Stimulated activated memory B cell treated with anti-CD40 and anti-IgM and Interleukin-4, amounts not matched to agents 10 μg/mL and 1 μg/mL and 100 μg/mL, for 72 hours (primary cell): ENCODE results near the gene FAM210B.
"Not testable (repeated sequence)": the region's sequence is repeated elsewhere in the genome, so short reads cannot be mapped to it uniquely, and the experiment has no call there.

ENCODE experiments used
- ATAC-seq: fragments of 150-1000 bp; cut with Tn5 transposase; 2 replicates; pipeline ENCODE4 v1.10.0; 2021
- H3K27ac Mint-ChIP-seq: one replicate; pipeline ENCODE4 v1.8.0; 2022; ENCODE audit warnings: mild to moderate bottlenecking, mixed read lengths
- H3K27me3 Mint-ChIP-seq: one replicate; pipeline ENCODE4 v1.8.0; 2022; ENCODE audit warnings: mixed read lengths
- H3K36me3 Mint-ChIP-seq: one replicate; pipeline ENCODE4 v1.8.0; 2022; ENCODE audit warnings: mixed read lengths
- H3K4me1 Mint-ChIP-seq: one replicate; pipeline ENCODE4 v1.8.0; 2022; ENCODE audit warnings: mixed read lengths
- H3K4me3 Mint-ChIP-seq: one replicate; pipeline ENCODE4 v1.8.0; 2022; ENCODE audit warnings: mild to moderate bottlenecking, moderate library complexity, mixed read lengths
- H3K9me3 Mint-ChIP-seq: one replicate; pipeline ENCODE4 v1.8.0; 2022; ENCODE audit warnings: mixed read lengths

Gene FAM210B, protein sequence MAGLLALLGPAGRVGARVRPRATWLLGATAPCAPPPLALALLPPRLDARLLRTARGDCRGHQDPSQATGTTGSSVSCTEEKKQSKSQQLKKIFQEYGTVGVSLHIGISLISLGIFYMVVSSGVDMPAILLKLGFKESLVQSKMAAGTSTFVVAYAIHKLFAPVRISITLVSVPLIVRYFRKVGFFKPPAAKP

DNA sequence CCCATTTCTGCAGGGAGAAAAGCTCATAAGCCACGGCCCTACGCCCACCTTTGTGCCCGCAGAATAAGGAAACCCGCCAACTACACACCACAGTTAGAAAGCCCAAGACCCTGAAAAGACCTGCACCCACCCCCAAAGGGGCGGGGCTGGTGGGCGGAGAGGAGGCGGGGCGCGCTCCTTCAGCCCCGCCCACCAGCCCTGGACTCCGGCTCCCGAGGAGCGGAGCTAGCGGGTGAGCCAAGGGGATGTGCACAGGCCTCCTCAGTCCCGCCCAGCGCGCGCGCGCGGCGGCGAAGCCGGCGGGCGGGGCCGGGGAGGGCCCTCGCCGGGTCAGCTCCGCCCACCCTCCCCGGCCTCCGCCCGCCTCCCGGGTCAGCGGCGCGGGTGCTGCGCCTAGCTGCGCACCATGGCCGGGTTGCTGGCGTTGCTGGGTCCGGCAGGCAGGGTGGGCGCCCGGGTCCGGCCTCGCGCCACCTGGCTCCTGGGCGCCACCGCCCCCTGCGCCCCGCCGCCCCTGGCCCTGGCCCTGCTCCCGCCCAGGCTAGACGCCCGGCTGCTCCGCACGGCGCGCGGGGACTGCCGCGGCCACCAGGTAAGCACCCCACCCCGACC lies at the start of gene FAM210B:
Gene FAM210B (plus strand): TSS at position 375 of the 612 bp plus-strand sequence. CDS start 32 bp downstream, at position 407.
- peaks cover 14% of the 10 kb centered on the region for H3K4me1 Mint-ChIP-seq
- H3K9me3 Mint-ChIP-seq, result no peaks in the 10 kb centered on the region
- peak; percentile 97 for ATAC-seq
- H3K4me3 Mint-ChIP-seq, result peak within 1 kb of the TSS; percentile 80
- H3K27me3 Mint-ChIP-seq, result no peaks in the 10 kb centered on the region
- no peaks in the 10 kb centered on the region for H3K36me3 Mint-ChIP-seq
- H3K27ac Mint-ChIP-seq, result peak within 1 kb of the TSS; percentile 7

DNA sequence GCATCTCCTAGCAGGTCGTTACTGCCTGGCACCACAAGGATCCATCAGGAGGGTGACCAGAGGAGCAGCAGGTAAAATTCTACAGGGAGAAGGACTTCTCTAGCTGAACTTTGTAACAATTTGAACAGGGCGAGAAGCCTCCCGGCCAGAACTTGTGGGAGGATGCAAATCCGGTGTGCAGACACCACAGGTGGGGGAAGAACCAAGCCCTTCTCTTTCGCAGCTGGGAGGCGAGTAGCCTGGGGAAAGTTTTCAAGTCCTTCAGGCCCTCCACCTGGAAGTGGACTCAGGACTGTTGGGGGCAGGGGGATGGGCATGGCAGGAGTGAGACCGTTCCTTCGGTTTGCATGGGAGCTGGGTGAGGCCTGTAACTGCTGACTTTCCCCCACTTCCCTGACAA lies 42.7 kb upstream of the FAM210B start:
- Mint-ChIP-seq H3K4me3 (no peak overlapping the region), H3K4me1 (peaks cover 6% of the 10 kb centered on the region), H3K27me3 (peaks cover 42% of the 10 kb centered on the region), H3K27ac (no peak overlapping the region), H3K36me3 (no peaks in the 10 kb centered on the region), H3K9me3 (peaks cover 6% of the 10 kb centered on the region)
- no peak for ATAC-seq

DNA sequence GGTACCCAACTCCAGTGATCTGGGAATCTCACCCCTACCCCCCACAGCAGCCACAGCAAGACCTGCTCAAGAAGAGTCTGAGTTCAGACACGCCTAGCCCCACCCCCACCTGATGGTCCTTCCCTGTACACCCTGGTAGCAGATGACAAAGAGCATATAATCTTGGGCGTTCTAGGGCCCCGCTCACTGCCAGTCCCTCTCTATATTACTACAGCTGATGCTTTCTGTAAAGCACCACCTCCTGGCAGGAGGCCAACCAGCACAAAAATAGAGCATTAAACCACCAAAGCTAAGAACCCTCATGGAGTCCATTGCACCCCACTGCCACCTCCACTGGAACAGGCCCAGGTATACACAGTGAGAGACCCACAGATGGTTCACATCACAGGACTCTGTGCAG lies 42.3 kb upstream of the FAM210B start:
- H3K27ac Mint-ChIP-seq, result no peak overlapping the region
- peaks cover 38% of the 10 kb centered on the region for H3K27me3 Mint-ChIP-seq
- H3K4me1 Mint-ChIP-seq, result peaks cover 6% of the 10 kb centered on the region
- ATAC-seq, result no peak
- H3K36me3 Mint-ChIP-seq, result no peaks in the 10 kb centered on the region
- H3K9me3 Mint-ChIP-seq, result peaks cover 6% of the 10 kb centered on the region
- H3K4me3 Mint-ChIP-seq, result no peak overlapping the region

DNA sequence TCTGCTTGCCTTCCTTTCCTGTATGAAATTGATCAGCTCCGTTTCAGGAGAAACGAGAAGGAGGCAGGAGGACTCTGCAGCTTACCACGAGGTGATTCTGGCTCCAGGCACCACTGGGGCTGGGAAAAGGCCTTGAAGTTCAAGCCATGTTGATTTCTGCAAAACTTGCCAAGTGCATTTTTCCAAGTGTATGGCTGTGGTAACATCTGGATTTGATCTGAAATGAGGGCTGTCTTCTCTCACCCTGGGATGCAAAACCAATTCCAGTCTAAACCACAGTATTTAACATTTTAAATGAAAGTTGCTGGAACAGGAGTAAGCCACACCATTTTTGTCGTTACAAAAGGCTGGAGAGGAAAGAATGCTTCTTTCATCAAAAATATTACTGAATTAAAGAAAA lies 36.1 kb upstream of the FAM210B start:
- no peak overlapping the region for H3K4me3 Mint-ChIP-seq
- ATAC-seq, result no peak
- H3K36me3 Mint-ChIP-seq, result no peaks in the 10 kb centered on the region
- H3K27ac Mint-ChIP-seq, result no peak overlapping the region
- peaks cover 6% of the 10 kb centered on the region for H3K4me1 Mint-ChIP-seq
- H3K27me3 Mint-ChIP-seq, result peaks cover 42% of the 10 kb centered on the region
- H3K9me3 Mint-ChIP-seq, result peaks cover 3% of the 10 kb centered on the region

GRCh38 chr20:56323206-56323605 lies 35.6 kb upstream of the FAM210B start:
- Mint-ChIP-seq H3K9me3 (peaks cover 5% of the 10 kb centered on the region), H3K4me3 (no peak overlapping the region), H3K36me3 (no peaks in the 10 kb centered on the region), H3K27me3 (peaks cover 37% of the 10 kb centered on the region), H3K27ac (no peak overlapping the region), H3K4me1 (peaks cover 6% of the 10 kb centered on the region)
- no peak for ATAC-seq

DNA sequence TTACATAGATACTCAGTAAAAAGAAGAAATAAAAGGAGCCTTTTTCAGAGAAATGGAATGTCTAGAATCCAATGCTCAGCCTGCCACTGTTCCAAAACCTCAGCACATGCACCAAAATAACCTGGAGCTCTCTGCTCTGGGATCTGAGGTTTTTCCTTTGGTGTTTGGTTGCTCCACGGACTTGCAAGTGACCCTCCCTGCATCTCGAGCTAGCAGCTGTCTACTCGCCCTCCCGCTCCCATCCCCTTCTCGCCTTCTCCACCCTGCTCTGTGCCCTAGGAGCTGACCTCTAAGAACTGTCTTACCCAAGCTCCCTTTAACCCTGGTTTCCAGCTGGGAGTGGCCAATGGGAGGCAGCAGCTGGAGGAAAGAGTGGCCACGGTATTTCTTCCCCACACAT lies 35.1 kb upstream of the FAM210B start:
- Mint-ChIP-seq H3K27ac (no peak overlapping the region), H3K9me3 (peaks cover 5% of the 10 kb centered on the region), H3K27me3 (peaks cover 32% of the 10 kb centered on the region), H3K4me3 (no peak overlapping the region), H3K4me1 (peaks cover 6% of the 10 kb centered on the region), H3K36me3 (no peaks in the 10 kb centered on the region)
- ATAC-seq, result no peak

DNA sequence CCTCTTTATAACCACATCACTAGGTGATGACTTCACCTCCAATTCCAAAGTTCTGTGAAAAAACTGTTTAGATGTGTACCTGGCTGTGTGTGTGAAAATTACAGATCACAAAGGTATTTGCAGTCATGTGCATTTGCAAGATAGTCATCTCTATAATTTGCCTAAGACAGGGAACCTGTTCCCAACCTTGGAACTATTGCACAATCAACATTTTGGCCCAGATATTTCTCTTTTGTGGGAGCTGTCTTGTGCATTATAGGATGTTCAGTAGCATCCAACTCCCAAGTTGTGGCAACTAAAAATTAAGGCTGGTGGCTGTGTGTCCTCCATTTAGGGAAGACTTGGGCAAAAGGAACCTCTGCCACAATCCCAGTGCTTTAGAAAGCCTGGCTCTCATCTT lies 34.0 kb upstream of the FAM210B start:
- peaks cover 21% of the 10 kb centered on the region for H3K27me3 Mint-ChIP-seq
- peaks cover 2% of the 10 kb centered on the region for H3K9me3 Mint-ChIP-seq
- no peak overlapping the region for H3K4me3 Mint-ChIP-seq
- H3K4me1 Mint-ChIP-seq, result no peaks in the 10 kb centered on the region
- ATAC-seq, result no peak
- no peaks in the 10 kb centered on the region for H3K36me3 Mint-ChIP-seq
- H3K27ac Mint-ChIP-seq, result no peak overlapping the region

DNA sequence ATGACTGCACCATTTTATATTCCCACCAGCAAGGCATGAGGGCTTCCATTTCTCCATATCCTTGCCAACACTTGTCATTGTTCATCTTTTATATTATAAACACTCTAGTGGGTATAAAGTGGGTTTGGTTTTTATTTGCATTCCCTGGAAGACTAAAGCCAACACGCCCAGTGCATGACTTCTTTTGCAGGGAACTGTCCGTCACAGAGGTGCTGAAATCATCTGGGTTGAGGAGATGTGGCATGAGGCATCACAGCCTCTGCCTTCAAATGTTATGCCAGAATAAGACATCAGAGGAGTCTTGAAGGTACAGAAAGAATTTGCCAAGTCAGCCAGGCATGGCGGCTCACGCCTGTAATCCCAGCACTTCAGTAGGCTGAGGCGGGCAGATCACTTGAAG lies 29.9 kb upstream of the FAM210B start:
- Mint-ChIP-seq H3K27ac (no peak overlapping the region), H3K36me3 (no peaks in the 10 kb centered on the region), H3K27me3 (peaks cover 27% of the 10 kb centered on the region), H3K4me1 (no peaks in the 10 kb centered on the region), H3K4me3 (no peak overlapping the region), H3K9me3 (peaks cover 10% of the 10 kb centered on the region)
- no peak for ATAC-seq

DNA sequence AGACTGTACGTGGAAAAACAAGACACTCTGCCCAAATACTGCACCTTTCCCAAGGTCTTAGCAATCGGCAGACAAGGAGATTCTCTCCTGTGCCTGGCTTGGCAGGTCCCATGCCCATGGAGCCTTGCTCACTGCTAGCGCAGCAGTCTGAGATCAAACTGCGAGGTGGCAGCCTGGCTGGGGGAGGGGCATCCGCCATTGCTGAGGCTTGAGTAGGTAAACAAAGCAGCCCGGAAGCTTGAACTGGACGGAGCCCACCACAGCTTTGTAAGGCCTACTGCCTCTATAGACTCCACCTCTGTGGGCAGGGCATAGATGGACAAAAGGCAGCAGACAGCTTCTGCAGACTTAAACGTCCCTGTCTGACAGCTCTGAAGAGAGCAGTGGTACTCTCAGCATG lies 22.1 kb upstream of the FAM210B start:
- not testable (repeated sequence) for H3K4me3 Mint-ChIP-seq, H3K9me3 Mint-ChIP-seq, ATAC-seq, H3K27ac Mint-ChIP-seq, H3K4me1 Mint-ChIP-seq, H3K36me3 Mint-ChIP-seq
- peaks cover 60% of the 10 kb centered on the region for H3K27me3 Mint-ChIP-seq

DNA sequence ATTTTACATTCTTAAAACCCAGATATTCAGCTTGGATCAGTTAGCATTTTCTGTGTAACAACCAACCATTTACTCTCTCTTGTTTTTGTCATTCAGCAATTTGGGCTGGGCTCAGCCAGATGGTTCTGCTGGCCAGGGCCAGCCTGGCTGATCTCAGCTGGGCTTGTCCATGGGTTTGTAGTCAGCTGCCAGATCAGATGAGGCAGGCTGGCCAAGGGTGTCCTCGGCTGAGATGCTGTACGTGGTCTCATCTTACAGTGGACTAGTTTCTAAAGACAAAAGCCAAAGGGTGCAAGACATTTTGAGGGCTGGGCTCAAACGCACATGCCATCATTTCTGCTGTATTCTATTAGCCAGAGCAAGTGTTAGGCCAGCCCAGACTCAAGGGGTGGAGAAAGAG lies 16.0 kb upstream of the FAM210B start:
- Mint-ChIP-seq H3K27ac (no peak overlapping the region), H3K9me3 (no peaks in the 10 kb centered on the region), H3K27me3 (peaks cover 88% of the 10 kb centered on the region), H3K36me3 (no peaks in the 10 kb centered on the region), H3K4me1 (peaks cover 5% of the 10 kb centered on the region), H3K4me3 (no peak overlapping the region)
- no peak for ATAC-seq

DNA sequence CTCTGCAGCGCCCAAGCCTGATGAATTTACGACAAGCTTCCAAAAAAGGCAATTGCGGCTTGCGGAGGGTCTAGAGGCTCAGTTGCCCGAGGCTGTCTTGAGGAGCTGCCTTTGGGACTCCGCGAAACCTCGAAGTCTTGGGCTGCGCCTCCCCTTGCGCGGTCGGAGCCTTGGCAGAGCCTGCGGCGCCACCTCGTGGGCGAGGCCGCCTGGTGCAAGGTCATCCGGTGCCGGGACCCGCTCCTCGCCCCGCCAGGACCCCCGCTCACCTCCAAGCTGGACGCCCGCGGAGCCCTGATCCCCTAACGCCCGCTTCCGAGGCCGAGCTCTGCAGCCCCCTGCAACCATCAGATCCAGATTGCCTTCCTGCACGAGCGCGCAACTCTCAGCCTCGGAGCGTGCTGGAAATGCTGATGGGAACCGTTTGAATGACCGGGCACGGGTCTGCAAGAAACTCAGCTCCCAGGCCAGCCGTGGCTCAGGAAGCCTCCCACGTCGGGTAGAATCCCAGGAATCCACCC lies 14.9 kb upstream of the FAM210B start:
- no peak overlapping the region for H3K4me3 Mint-ChIP-seq
- H3K27ac Mint-ChIP-seq, result no peak overlapping the region
- H3K4me1 Mint-ChIP-seq, result peaks cover 5% of the 10 kb centered on the region
- no peak for ATAC-seq
- H3K9me3 Mint-ChIP-seq, result no peaks in the 10 kb centered on the region
- H3K36me3 Mint-ChIP-seq, result no peaks in the 10 kb centered on the region
- H3K27me3 Mint-ChIP-seq, result peaks cover 88% of the 10 kb centered on the region

DNA sequence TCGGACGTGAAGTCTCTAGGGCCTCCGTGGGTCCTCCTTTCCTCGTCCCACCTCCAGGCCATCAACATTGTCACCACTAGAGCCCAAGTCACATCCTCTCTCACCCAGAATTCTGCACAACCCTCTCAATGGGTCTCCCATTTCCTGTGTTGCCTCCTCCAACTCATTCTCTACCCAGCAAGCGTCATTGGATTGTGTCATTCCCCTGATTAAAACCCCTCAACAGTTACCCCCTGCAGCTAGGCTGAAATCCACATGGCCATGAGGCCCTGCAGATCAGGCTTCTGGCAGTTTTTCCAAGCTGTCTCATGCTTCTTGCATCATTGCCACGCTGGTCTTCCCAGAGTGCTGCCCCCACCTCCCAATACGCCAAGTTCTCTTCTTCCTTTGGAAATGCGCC lies 12.9 kb upstream of the FAM210B start:
- no peak overlapping the region for H3K4me3 Mint-ChIP-seq
- H3K27me3 Mint-ChIP-seq, result peaks cover 84% of the 10 kb centered on the region
- H3K27ac Mint-ChIP-seq, result no peak overlapping the region
- no peaks in the 10 kb centered on the region for H3K36me3 Mint-ChIP-seq
- H3K9me3 Mint-ChIP-seq, result no peaks in the 10 kb centered on the region
- peaks cover 5% of the 10 kb centered on the region for H3K4me1 Mint-ChIP-seq
- ATAC-seq, result no peak

GRCh38 chr20:56347628-56348304 lies 11.0 kb upstream of the FAM210B start:
- H3K36me3 Mint-ChIP-seq, result no peaks in the 10 kb centered on the region
- H3K4me1 Mint-ChIP-seq, result peaks cover 5% of the 10 kb centered on the region
- no peak overlapping the region for H3K4me3 Mint-ChIP-seq
- no peak overlapping the region for H3K27ac Mint-ChIP-seq
- no peak for ATAC-seq
- peaks cover 80% of the 10 kb centered on the region for H3K27me3 Mint-ChIP-seq
- H3K9me3 Mint-ChIP-seq, result no peaks in the 10 kb centered on the region

DNA sequence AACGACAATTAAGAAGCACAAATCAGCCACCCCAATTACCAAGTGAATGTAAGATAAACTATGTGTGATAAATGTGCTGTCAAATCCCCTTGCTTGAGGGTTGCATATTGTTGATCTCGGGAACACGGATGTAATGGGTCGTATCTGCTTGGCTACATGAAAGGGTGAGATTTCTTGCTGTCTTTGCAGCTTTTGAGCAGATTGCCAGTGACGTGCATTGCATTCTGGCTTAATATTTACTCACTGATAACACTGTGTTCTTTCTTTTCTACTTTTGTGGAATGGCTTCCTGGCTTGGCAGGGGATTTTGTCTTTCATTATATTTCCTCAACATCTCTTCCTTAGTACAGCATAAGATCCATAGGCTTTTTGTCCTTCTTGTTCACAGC lies 10.5 kb upstream of the FAM210B start:
- no peak overlapping the region for H3K27ac Mint-ChIP-seq
- no peak overlapping the region for H3K4me3 Mint-ChIP-seq
- peaks cover 74% of the 10 kb centered on the region for H3K27me3 Mint-ChIP-seq
- no peaks in the 10 kb centered on the region for H3K36me3 Mint-ChIP-seq
- no peak for ATAC-seq
- H3K4me1 Mint-ChIP-seq, result peaks cover 5% of the 10 kb centered on the region
- no peaks in the 10 kb centered on the region for H3K9me3 Mint-ChIP-seq

- H3K36me3 Mint-ChIP-seq, result no peaks in the 10 kb centered on the region
- peaks cover 70% of the 10 kb centered on the region for H3K27me3 Mint-ChIP-seq
- no peak for ATAC-seq
- H3K27ac Mint-ChIP-seq, result no peak overlapping the region
- no peak overlapping the region for H3K4me3 Mint-ChIP-seq
- H3K9me3 Mint-ChIP-seq, result no peaks in the 10 kb centered on the region
- H3K4me1 Mint-ChIP-seq, result peaks cover 5% of the 10 kb centered on the region
Measured at GRCh38 chr20:56348746-56349145, 10.0 kb upstream of the FAM210B start.

GRCh38 chr20:56350842-56351241 lies 7.9 kb upstream of the FAM210B start:
- no peak overlapping the region for H3K4me3 Mint-ChIP-seq
- no peak overlapping the region for H3K27ac Mint-ChIP-seq
- H3K9me3 Mint-ChIP-seq, result no peaks in the 10 kb centered on the region
- H3K27me3 Mint-ChIP-seq, result peaks cover 49% of the 10 kb centered on the region
- no peak for ATAC-seq
- H3K4me1 Mint-ChIP-seq, result no peaks in the 10 kb centered on the region
- no peaks in the 10 kb centered on the region for H3K36me3 Mint-ChIP-seq
